IMR-90 (cell line): ENCODE results near the gene ZNF630. TPM values are rescaled to one million over a fixed set of nuclear protein-coding genes. Genes with fewer than 3 reads are reported as not detected.

Experiments
- ATAC-seq: fragments of 200-7000 bp; cut with Tn5 transposase; 2 replicates; pipeline ENCODE4 v1.9.1; 2020; ENCODE audit warnings: low read depth, mild to moderate bottlenecking, moderate library complexity
- BruUV-seq: library from RNA; stranded (reverse); fragments of 400-500 nt; replicated peaks from 2 replicates; lab custom pipeline; 2021; lab: Mats Ljungman, UMichigan
- CTCF ChIA-PET: fragments of 300-600 bp; formaldehyde crosslinking; extraction: SDS; loops from one replicate; lab custom pipeline; 2021; ENCODE audit warnings: antibody characterized with exemption; lab: Yijun Ruan, JAX
- POLR2A ChIA-PET: fragments of 300-600 bp; sonication (Branson Sonifier 250); formaldehyde crosslinking; loops from one replicate; lab custom pipeline; 2022; ENCODE audit warnings: antibody characterized with exemption; ENCODE audit not compliant: unreplicated experiment; lab: Charles Lee
- DNase-seq: peaks from one replicate; pipeline ENCODE4 v3.0.0; 2013
- H2AFZ ChIP-seq: replicated peaks from 2 replicates; pipeline ENCODE3; 2013; ENCODE audit warnings: low read length, mild to moderate bottlenecking; ENCODE audit not compliant: poor library complexity
- H2AK5ac ChIP-seq: 2 replicates; pipeline ENCODE4 v1.6.1; 2013; ENCODE audit warnings: low read depth, low read length, inconsistent platforms
- H2AK9ac ChIP-seq: replicated peaks from 2 replicates; pipeline ENCODE3; 2013; ENCODE audit warnings: mild to moderate bottlenecking, low read depth, low read length, moderate library complexity; ENCODE audit not compliant: poor library complexity
- H2BK120ac ChIP-seq: 2 replicates; pipeline ENCODE4 v1.6.1; 2013; ENCODE audit warnings: low read depth, low read length, inconsistent platforms
- H2BK15ac ChIP-seq: 3 replicates; pipeline ENCODE4 v1.6.1; 2013; ENCODE audit warnings: low read depth, low read length, inconsistent platforms
- H2BK20ac ChIP-seq: 2 replicates; pipeline ENCODE4 v1.6.1; 2013; ENCODE audit warnings: low read depth, mild to moderate bottlenecking, inconsistent platforms, low read length, moderate library complexity
- H2BK5ac ChIP-seq: 2 replicates; pipeline ENCODE4 v1.6.1; 2013; ENCODE audit warnings: mild to moderate bottlenecking, low read depth, low read length, inconsistent platforms; ENCODE audit not compliant: poor library complexity, severe bottlenecking
- H3K14ac ChIP-seq: replicated peaks from 2 replicates; pipeline ENCODE4 v1.6.1; 2013; ENCODE audit warnings: low read depth, low read length, inconsistent platforms
- H3K18ac ChIP-seq: 2 replicates; pipeline ENCODE4 v1.6.1; 2013; ENCODE audit warnings: low read depth, low read length, control low read depth
- H3K23ac ChIP-seq: 2 replicates; pipeline ENCODE4 v1.6.1; 2013; ENCODE audit warnings: low read depth, low read length, inconsistent platforms
- H3K27ac ChIP-seq: 2 replicates; pipeline ENCODE4 v1.5.1; 2013; ENCODE audit warnings: mild to moderate bottlenecking, control low read depth, low read length; ENCODE audit not compliant: insufficient read depth
- H3K27me3 ChIP-seq: 2 replicates; pipeline ENCODE4 v1.6.1; 2013; ENCODE audit warnings: low read length; ENCODE audit not compliant: control insufficient read depth, insufficient read depth
- H3K36me3 ChIP-seq: 2 replicates; pipeline ENCODE4 v1.6.1; 2013; ENCODE audit warnings: low read length, mixed read lengths; ENCODE audit not compliant: control insufficient read depth, insufficient read depth
- H3K4ac ChIP-seq: 2 replicates; pipeline ENCODE4 v1.6.1; 2013; ENCODE audit warnings: low read depth, low read length, inconsistent platforms
- H3K4me1 ChIP-seq: 2 replicates; pipeline ENCODE4 v1.6.1; 2013; ENCODE audit warnings: low read length, mixed read lengths; ENCODE audit not compliant: control insufficient read depth, insufficient read depth
- H3K4me2 ChIP-seq: 2 replicates; pipeline ENCODE4 v1.6.1; 2013; ENCODE audit warnings: low read depth, mild to moderate bottlenecking, control low read depth, low read length, moderate library complexity
- H3K4me3 ChIP-seq: 2 replicates; pipeline ENCODE4 v1.5.1; 2013; ENCODE audit warnings: low read depth, mild to moderate bottlenecking, control low read depth, low read length, moderate library complexity; ENCODE audit not compliant: insufficient read depth
- H3K56ac ChIP-seq: 2 replicates; pipeline ENCODE4 v1.6.1; 2013; ENCODE audit warnings: low read length, inconsistent platforms; ENCODE audit not compliant: insufficient read depth; ENCODE audit errors: extremely low read depth
- H3K79me1 ChIP-seq, 2 experiments: 2 replicates each; pipeline ENCODE4 v1.6.1; 2013; ENCODE audit warnings: low read length in 2 of 2, inconsistent platforms in 1 of 2, low read depth in 1 of 2
- H3K9ac ChIP-seq: 2 replicates; pipeline ENCODE4 v1.6.1; 2013; ENCODE audit warnings: low read depth, low read length, control low read depth
- H3K9me1 ChIP-seq: 2 replicates; pipeline ENCODE4 v1.6.1; 2013; ENCODE audit warnings: low read length, inconsistent platforms; ENCODE audit not compliant: insufficient read depth
- H3K9me3 ChIP-seq: 2 replicates; pipeline ENCODE4 v1.6.1; 2013; ENCODE audit warnings: low read length; ENCODE audit not compliant: control insufficient read depth, insufficient read depth
- H4K20me1 ChIP-seq: 2 replicates; pipeline ENCODE4 v1.6.1; 2013; ENCODE audit warnings: low read length, inconsistent platforms; ENCODE audit not compliant: insufficient read depth
- H4K5ac ChIP-seq: 2 replicates; pipeline ENCODE4 v1.6.1; 2013; ENCODE audit warnings: mild to moderate bottlenecking, low read depth, low read length, control low read depth
- H4K8ac ChIP-seq, 2 experiments: 2 replicates each; pipeline ENCODE4 v1.6.1; 2013; ENCODE audit warnings: low read depth in 2 of 2, low read length in 2 of 2, control low read depth in 1 of 2, inconsistent platforms in 1 of 2
- H4K91ac ChIP-seq: 2 replicates; pipeline ENCODE4 v1.6.1; 2013; ENCODE audit warnings: low read depth, low read length, inconsistent platforms; ENCODE audit not compliant: insufficient read depth
- NFE2L2 ChIP-seq: fragments of 150-350 bp; IDR thresholded peaks from 2 replicates; pipeline ENCODE4 v1.6.1; 2016; ENCODE audit warnings: low read depth, mild to moderate bottlenecking, low read length
- RAD21 ChIP-seq: IDR thresholded peaks from 2 replicates; pipeline ENCODE4 v1.6.1; 2012; ENCODE audit warnings: low read length, improper control_type of control experiment
- SMC3 ChIP-seq: fragments of 150-350 bp; IDR thresholded peaks from 2 replicates; pipeline ENCODE4 v1.6.1; 2016; ENCODE audit warnings: low read depth, mild to moderate bottlenecking, antibody characterized with exemption, low read length, moderate library complexity
- WGBS, 2 experiments: methylation state at CpG; one replicate each; pipeline versions ENCODE4 v1.1.5 to v1.1.7; 2013; ENCODE audit warnings: missing lambda C conversion rate in 2 of 2; ENCODE audit not compliant: insufficient read length in 1 of 2; ENCODE audit errors: extremely low coverage in 2 of 2; 5-methylcytosine and 5-hydroxymethylcytosine counted together
- dilution Hi-C: fragments of 300-500 bp; cut with HindIII; formaldehyde crosslinking; loops from one replicate; pipeline ENCODE4 v1.14.3; 2018; ENCODE audit warnings: low sequenced_read_pairs; ENCODE audit not compliant: unreplicated experiment
- in situ Hi-C: fragments of 300-500 bp; cut with MboI; formaldehyde crosslinking; loops from 3 replicates; pipeline ENCODE4 v1.14.3; 2019; ENCODE audit warnings: low sequenced_read_pairs, inconsistent platforms, mixed read lengths
- intact Hi-C: fragments of 100-400 bp; cut with micrococcal nuclease; formaldehyde crosslinking; loops from 2 replicates; pipeline ENCODE4 v1.10.0; 2022
- polyA plus RNA-seq, 3 experiments: library from polyadenylated mRNA; depleted of rRNA; stranded (reverse); fragments of >200 nt; gene quantifications; 2 replicates each; pipeline ENCODE4 v1.2.3, GENCODE V29; 2012; ENCODE audit warnings: low replicate concordance in 1 of 3
- total RNA-seq: library from RNA; depleted of rRNA; stranded (reverse); fragments of >200 nt; gene quantifications from 2 replicates; pipeline ENCODE4 v1.2.3, GENCODE V29; 2012
- TF ChIP-seq, protein P1 (sequence below): conservative IDR thresholded peaks from 2 replicates; pipeline ENCODE4 v1.5.1; 2012; ENCODE audit warnings: mild to moderate bottlenecking, low read depth, low read length, improper control_type of control experiment

ZNF630 gene
- total and polyA plus RNA-seq, 2 of the 4 experiments (the other 2 are of a cell fraction): 0.24 to 0.54 TPM

- Histone ChIP-seq H3K79me1 (no peaks in the 10 kb centered on the region), H3K9ac (no peak overlapping the region), H2AK9ac (no peak overlapping the region), H2AFZ (no peak overlapping the region), H3K18ac (no peak overlapping the region), H3K4me3 (no peak overlapping the region), H2BK5ac (no peak overlapping the region), H3K27me3 (peaks cover 9% of the 10 kb centered on the region), H2BK15ac (no peak overlapping the region), H3K14ac (no peak overlapping the region), H3K4ac (no peak overlapping the region), H4K5ac (no peak overlapping the region), H3K56ac (no peak overlapping the region), H3K9me1 (no peaks in the 10 kb centered on the region), H2AK5ac (no peak overlapping the region), H2BK20ac (no peak overlapping the region), H3K27ac (no peak overlapping the region), H3K4me1 (no peaks in the 10 kb centered on the region), H4K91ac (no peak overlapping the region), H3K9me3 (no peaks in the 10 kb centered on the region), H2BK120ac (no peak overlapping the region), H4K20me1 (no peaks in the 10 kb centered on the region), H3K4me2 (no peak overlapping the region), H3K36me3 (no peaks in the 10 kb centered on the region), H3K23ac (no peak overlapping the region), H4K8ac (no peak overlapping the region)
- ChIA-PET POLR2A (no interaction called here), CTCF (interaction anchor here (0.6 kb wide), 2 partner anchors 8 to 706 kb away, joined by 3 to 5 read pairs; no protein-coding TSS in a partner anchor)
- dilution Hi-C loops (no loop called here), intact Hi-C loops (loop anchor here (2.0 kb wide), 1 partner anchor 412 kb away; no protein-coding TSS in a partner anchor), in situ Hi-C loops (loop anchor here (10.0 kb wide), 1 partner anchor 412 kb away; no protein-coding TSS in a partner anchor)
- BruUV-seq: no TSS peak
- WGBS, 2 experiments: no CpG with 5 or more reads among the region's 9 CpGs
- peak; percentile 94 for ATAC-seq
- TF ChIP-seq SMC3 (peak; percentile 36; the same call in 1 of the 2 replicates), NFE2L2 (no peak), RAD21 (peak; percentile 64)
- TF ChIP-seq, protein P1, sequence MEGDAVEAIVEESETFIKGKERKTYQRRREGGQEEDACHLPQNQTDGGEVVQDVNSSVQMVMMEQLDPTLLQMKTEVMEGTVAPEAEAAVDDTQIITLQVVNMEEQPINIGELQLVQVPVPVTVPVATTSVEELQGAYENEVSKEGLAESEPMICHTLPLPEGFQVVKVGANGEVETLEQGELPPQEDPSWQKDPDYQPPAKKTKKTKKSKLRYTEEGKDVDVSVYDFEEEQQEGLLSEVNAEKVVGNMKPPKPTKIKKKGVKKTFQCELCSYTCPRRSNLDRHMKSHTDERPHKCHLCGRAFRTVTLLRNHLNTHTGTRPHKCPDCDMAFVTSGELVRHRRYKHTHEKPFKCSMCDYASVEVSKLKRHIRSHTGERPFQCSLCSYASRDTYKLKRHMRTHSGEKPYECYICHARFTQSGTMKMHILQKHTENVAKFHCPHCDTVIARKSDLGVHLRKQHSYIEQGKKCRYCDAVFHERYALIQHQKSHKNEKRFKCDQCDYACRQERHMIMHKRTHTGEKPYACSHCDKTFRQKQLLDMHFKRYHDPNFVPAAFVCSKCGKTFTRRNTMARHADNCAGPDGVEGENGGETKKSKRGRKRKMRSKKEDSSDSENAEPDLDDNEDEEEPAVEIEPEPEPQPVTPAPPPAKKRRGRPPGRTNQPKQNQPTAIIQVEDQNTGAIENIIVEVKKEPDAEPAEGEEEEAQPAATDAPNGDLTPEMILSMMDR: peak; percentile 62
- peak; percentile 34 for DNase-seq
Observed at GRCh38 chrX:48083212-48083611, 11.8 kb upstream of the ZNF630 start.
